Aorta (tissue), 5 donors: ENCODE measurements around the gene B4GALNT4. TPM values are rescaled to one million over a fixed set of nuclear protein-coding genes. Genes with fewer than 3 reads are reported as not detected.
"Not testable (repeated sequence)": the region's sequence is repeated elsewhere in the genome, so short reads cannot be mapped to it uniquely, and the experiment has no call there.

Experiments
- ATAC-seq: fragments of 200-7000 bp; cut with Tn5 transposase; one replicate; pipeline ENCODE4 v1.9.1; 2022; ENCODE audit warnings: moderate library complexity; ENCODE audit not compliant: low FRiP score
- DNase-seq, 2 donors: peaks; one replicate each; pipeline ENCODE4 v3.0.0-alpha.2; 2020
- H3K27ac ChIP-seq, 2 donors: one replicate each; pipeline ENCODE4 v1.5.1; 2013; ENCODE audit warnings: low read length in 2 of 2, mild to moderate bottlenecking in 2 of 2, moderate library complexity in 2 of 2, control low read depth in 1 of 2, inconsistent platforms in 1 of 2, low read depth in 1 of 2
- H3K27me3 ChIP-seq, 2 donors: one replicate each; pipeline ENCODE4 v1.6.1; 2013; ENCODE audit warnings: control low read depth in 1 of 2, low read length in 1 of 2, mild to moderate bottlenecking in 1 of 2, moderate library complexity in 1 of 2; ENCODE audit not compliant: insufficient read depth in 2 of 2, control insufficient read depth in 1 of 2
- H3K36me3 ChIP-seq, 2 donors: one replicate each; pipeline ENCODE4 v1.6.1; 2013; ENCODE audit warnings: control low read depth in 1 of 2, low read length in 1 of 2, mild to moderate bottlenecking in 1 of 2; ENCODE audit not compliant: insufficient read depth in 2 of 2, control insufficient read depth in 1 of 2
- H3K4me1 ChIP-seq, 2 donors: one replicate each; pipeline ENCODE4 v1.6.1; 2013; ENCODE audit warnings: low read length in 2 of 2, control low read depth in 1 of 2, mild to moderate bottlenecking in 1 of 2, moderate library complexity in 1 of 2; ENCODE audit not compliant: insufficient read depth in 2 of 2, control insufficient read depth in 1 of 2
- H3K4me3 ChIP-seq, 2 donors: one replicate each; pipeline ENCODE4 v1.5.1; 2013; ENCODE audit warnings: low read length in 2 of 2, control low read depth in 1 of 2, mild to moderate bottlenecking in 1 of 2
- H3K9me3 ChIP-seq: one replicate; pipeline ENCODE4 v1.6.1; 2013; ENCODE audit warnings: mild to moderate bottlenecking, low read length; ENCODE audit not compliant: control insufficient read depth
- WGBS, 2 donors: extraction: QIAGEN DNeasy Blood & Tissue Kit; methylation state at CpG; one replicate each; pipeline ENCODE4 v1.1.7; 2013; 5-methylcytosine and 5-hydroxymethylcytosine counted together
- intact Hi-C, 2 donors: fragments of 100-400 bp; cut with DNase I; formaldehyde crosslinking; loops; one replicate each; pipeline versions ENCODE4 v1.14.2 to v1.15.0; 2022
- polyA plus RNA-seq, 2 donors: library from polyadenylated mRNA; stranded (reverse); fragments of 200-250 nt; gene quantifications; one replicate each; pipeline ENCODE4 v1.2.3, GENCODE V29; 2013
- total RNA-seq, 2 donors: library from RNA; stranded (reverse); fragmentation: NEBNext Ultra II Directional; extraction: Animal tissue kit (Norgen Biotek cat#: 25700); gene quantifications; one replicate each; pipeline ENCODE4 v1.2.1, GENCODE V29; 2021
- donor health status: healthy with polysubstance abuse.
- donor health status: Bipolar disorder and iron deficiency.
- donor health status: DM: no; HTN: no; CAD: no.
- donor health status: DM: no; HTN: no; CAD: no.
- donor health status: DM: yes; HTN: yes; CAD: no.

Gene B4GALNT4
- total and polyA plus RNA-seq, 4 donors, result 0.38 to 4.6 (median 1.9) TPM

GRCh38 chr11:362642-363442 is 6.5 kb upstream of the B4GALNT4 start:
- H3K36me3 ChIP-seq, result no peaks in the 10 kb centered on the region
- no peaks in the 10 kb centered on the region for H3K9me3 ChIP-seq
- no peak for ATAC-seq
- H3K4me3 ChIP-seq, result no peak overlapping the region
- intact Hi-C loops, result loop anchor here in 1 of 2 donors (1.0 kb wide), 1 partner anchor 112 kb away; no protein-coding TSS in a partner anchor
- H3K27ac ChIP-seq, result no peak overlapping the region
- DNase-seq, result peak in 1 of 2 donors; percentile 68
- H3K27me3 ChIP-seq, result no peaks in the 10 kb centered on the region
- WGBS, 2 donors, result 76 to 82% methylated on average over 25 to 36 of the region's 36 CpGs
- no peaks in the 10 kb centered on the region for H3K4me1 ChIP-seq

- H3K27ac ChIP-seq, H3K27me3 ChIP-seq, H3K9me3 ChIP-seq, H3K36me3 ChIP-seq, H3K4me3 ChIP-seq, H3K4me1 ChIP-seq, intact Hi-C loops, ATAC-seq: not testable (repeated sequence)
- DNase-seq, result peak in 1 of 2 donors; percentile 46
- WGBS, 2 donors, result 72 to 75% methylated on average over 15 to 22 of the region's 22 CpGs
Measured at GRCh38 chr11:363443-363805, 5.9 kb upstream of the B4GALNT4 start.

- Histone ChIP-seq H3K9me3 (no peaks in the 10 kb centered on the region), H3K36me3 (no peaks in the 10 kb centered on the region), H3K27me3 (no peaks in the 10 kb centered on the region), H3K4me3 (no peak overlapping the region), H3K27ac (no peak overlapping the region), H3K4me1 (no peaks in the 10 kb centered on the region)
- intact Hi-C loops, result no loop called here
- 59 to 71% methylated on average over 24 of the region's 24 CpGs for WGBS, 2 donors
- ATAC-seq, result peak; percentile 48
- peak in 1 of 2 donors; percentile 78 for DNase-seq
Measured at GRCh38 chr11:363948-364761, 5.1 kb upstream of the B4GALNT4 start.

- DNase-seq, result peak in 1 of 2 donors; percentile 71
- ATAC-seq, result no peak
- WGBS, 2 donors, result 83 to 90% methylated on average over 22 of the region's 22 CpGs
- Histone ChIP-seq H3K4me1 (no peaks in the 10 kb centered on the region), H3K27ac (no peak overlapping the region), H3K27me3 (no peaks in the 10 kb centered on the region), H3K4me3 (no peak overlapping the region), H3K36me3 (no peaks in the 10 kb centered on the region), H3K9me3 (no peaks in the 10 kb centered on the region)
- intact Hi-C loops, result no loop called here
Measured at GRCh38 chr11:364991-365725, 4.1 kb upstream of the B4GALNT4 start.

GRCh38 chr11:365831-366230 is 3.5 kb upstream of the B4GALNT4 start:
- H3K9me3 ChIP-seq, result no peaks in the 10 kb centered on the region
- intact Hi-C loops, result no loop called here
- no peaks in the 10 kb centered on the region for H3K27me3 ChIP-seq
- ATAC-seq (no peak), DNase-seq (peak in 1 of 2 donors; percentile 21)
- H3K4me1 ChIP-seq, result no peaks in the 10 kb centered on the region
- no peaks in the 10 kb centered on the region for H3K36me3 ChIP-seq
- H3K27ac ChIP-seq, result no peak overlapping the region
- WGBS, 2 donors, result 72 to 76% methylated on average over 15 to 16 of the region's 16 CpGs
- no peak overlapping the region for H3K4me3 ChIP-seq

- DNase-seq (no peak), ATAC-seq (no peak)
- intact Hi-C loops, result no loop called here
- no peaks in the 10 kb centered on the region for H3K27me3 ChIP-seq
- no peaks in the 10 kb centered on the region for H3K9me3 ChIP-seq
- no peak overlapping the region for H3K4me3 ChIP-seq
- H3K36me3 ChIP-seq, result no peaks in the 10 kb centered on the region
- WGBS, 2 donors, result 26% methylated on average over 7 of the region's 7 CpGs
- H3K27ac ChIP-seq, result no peak overlapping the region
- no peaks in the 10 kb centered on the region for H3K4me1 ChIP-seq
Measured at GRCh38 chr11:367956-368413, 1.3 kb upstream of the B4GALNT4 start.

GRCh38 chr11:368414-369335 is 624 bp upstream of the B4GALNT4 start:
- Histone ChIP-seq H3K9me3 (no peaks in the 10 kb centered on the region), H3K27me3 (no peaks in the 10 kb centered on the region), H3K4me3 (no peak overlapping the region), H3K36me3 (no peaks in the 10 kb centered on the region), H3K4me1 (no peaks in the 10 kb centered on the region), H3K27ac (no peak overlapping the region)
- DNase-seq, result peak in 1 of 2 donors; percentile 44
- intact Hi-C loops, result no loop called here
- no peak for ATAC-seq
- WGBS, 2 donors, result 2 to 3% methylated on average over 48 to 61 of the region's 61 CpGs
